Cardiac muscle cell (in vitro differentiated cells and primary cell): ENCODE results near the gene ITGB7. TPM values are rescaled to one million over a fixed set of nuclear protein-coding genes. Genes with fewer than 3 reads are reported as not detected.

Experiments
- DNase-seq, 2 donors: peaks; one replicate each; pipeline versions ENCODE4 v3.0.0 to v3.0.0-alpha.2; 2010 to 2017; ENCODE audit warnings: low read depth in 1 of 2, low spot score in 1 of 2
- H3K27ac ChIP-seq: fragments of 200-600 bp; sonication (generic); 2 replicates; pipeline ENCODE4 v1.5.1; 2016
- H3K27me3 ChIP-seq: fragments of 200-600 bp; sonication (generic); 2 replicates; pipeline ENCODE4 v1.6.0; 2016; ENCODE audit warnings: control low read depth
- H3K36me3 ChIP-seq: fragments of 200-600 bp; sonication (generic); 2 replicates; pipeline ENCODE4 v1.5.1; 2016; ENCODE audit warnings: control low read depth
- H3K4me1 ChIP-seq: fragments of 200-600 bp; sonication (generic); 2 replicates; pipeline ENCODE4 v1.8.1; 2017; ENCODE audit warnings: low read depth, mild to moderate bottlenecking, mixed run types
- H3K4me3 ChIP-seq: fragments of 200-600 bp; sonication (generic); 2 replicates; pipeline ENCODE4 v1.5.1; 2016; ENCODE audit warnings: mild to moderate bottlenecking
- H3K9me3 ChIP-seq: fragments of 200-600 bp; sonication (generic); 2 replicates; pipeline ENCODE4 v1.5.1; 2017; ENCODE audit warnings: low read depth, mild to moderate bottlenecking, control low read depth
- polyA plus RNA-seq: library from polyadenylated mRNA; unstranded; fragments of >200 nt; fragmentation: Nextera tagmentation; extraction: Ambion mirVana; gene quantifications from 2 replicates; pipeline ENCODE4 v1.2.1, GENCODE V29; 2016
- total RNA-seq: library from RNA; depleted of rRNA; stranded (reverse); fragments of >200 nt; gene quantifications from 2 replicates; pipeline ENCODE4 v1.2.3, GENCODE V29; 2016
- TF ChIP-seq, protein P1 (sequence below): IDR thresholded peaks from 2 replicates; pipeline ENCODE4 v1.5.1; 2012; ENCODE audit warnings: low read depth, mild to moderate bottlenecking, low read length

Gene ITGB7
- total and polyA plus RNA-seq, 2 experiments from 2014 or later = 0.55 to 1.1 TPM

DNA sequence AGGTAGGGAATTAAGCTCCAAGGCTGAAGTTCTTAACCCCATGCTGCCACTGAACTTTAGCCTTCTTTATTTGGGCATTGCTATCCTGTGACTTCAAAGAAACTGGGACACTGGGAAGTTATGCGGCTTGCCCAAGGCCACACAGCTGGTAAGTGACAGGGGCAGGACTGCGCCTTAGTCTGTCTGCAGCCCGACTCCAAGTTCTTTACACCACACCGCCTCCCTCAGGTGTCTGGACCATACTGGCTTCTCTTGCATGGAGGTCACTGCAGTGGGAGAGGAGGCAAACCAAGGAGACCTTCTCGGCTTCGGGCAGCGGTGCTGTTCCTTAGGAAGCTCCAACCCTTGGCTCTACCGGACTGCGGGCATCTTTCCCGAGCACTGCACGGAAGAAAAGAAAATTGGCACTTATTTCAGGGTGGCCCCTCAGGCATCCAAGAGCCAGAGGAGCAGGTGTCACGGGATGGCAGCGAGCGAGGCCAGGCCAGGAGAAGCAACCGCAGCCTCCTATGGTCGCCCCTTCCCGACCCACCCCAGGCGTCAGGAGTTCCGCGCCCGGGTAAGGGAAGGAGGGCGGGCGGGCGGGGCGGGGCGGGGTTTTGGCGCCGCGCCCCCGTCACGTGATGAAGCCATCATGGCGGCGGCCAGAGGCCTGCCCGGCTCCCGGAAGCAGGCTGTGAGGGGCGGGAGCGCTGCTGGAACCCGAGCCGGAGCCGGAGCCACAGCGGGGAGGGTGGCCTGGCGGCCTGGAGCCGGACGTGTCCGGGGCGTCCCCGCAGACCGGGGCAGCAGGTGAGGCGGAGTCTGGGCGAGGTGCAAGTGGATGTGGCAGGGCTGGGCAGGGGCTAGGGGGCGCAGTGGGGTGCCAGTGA, 44.7 kb upstream of the ITGB7 start:
- Histone ChIP-seq H3K36me3 (no peaks in the 10 kb centered on the region), H3K27me3 (no peaks in the 10 kb centered on the region), H3K27ac (peak overlapping the region; percentile 86), H3K4me3 (peak overlapping the region; percentile 59), H3K9me3 (no peaks in the 10 kb centered on the region), H3K4me1 (peaks cover 15% of the 10 kb centered on the region)
- DNase-seq = peak; percentile 78 to 92
- TF ChIP-seq, protein P1, sequence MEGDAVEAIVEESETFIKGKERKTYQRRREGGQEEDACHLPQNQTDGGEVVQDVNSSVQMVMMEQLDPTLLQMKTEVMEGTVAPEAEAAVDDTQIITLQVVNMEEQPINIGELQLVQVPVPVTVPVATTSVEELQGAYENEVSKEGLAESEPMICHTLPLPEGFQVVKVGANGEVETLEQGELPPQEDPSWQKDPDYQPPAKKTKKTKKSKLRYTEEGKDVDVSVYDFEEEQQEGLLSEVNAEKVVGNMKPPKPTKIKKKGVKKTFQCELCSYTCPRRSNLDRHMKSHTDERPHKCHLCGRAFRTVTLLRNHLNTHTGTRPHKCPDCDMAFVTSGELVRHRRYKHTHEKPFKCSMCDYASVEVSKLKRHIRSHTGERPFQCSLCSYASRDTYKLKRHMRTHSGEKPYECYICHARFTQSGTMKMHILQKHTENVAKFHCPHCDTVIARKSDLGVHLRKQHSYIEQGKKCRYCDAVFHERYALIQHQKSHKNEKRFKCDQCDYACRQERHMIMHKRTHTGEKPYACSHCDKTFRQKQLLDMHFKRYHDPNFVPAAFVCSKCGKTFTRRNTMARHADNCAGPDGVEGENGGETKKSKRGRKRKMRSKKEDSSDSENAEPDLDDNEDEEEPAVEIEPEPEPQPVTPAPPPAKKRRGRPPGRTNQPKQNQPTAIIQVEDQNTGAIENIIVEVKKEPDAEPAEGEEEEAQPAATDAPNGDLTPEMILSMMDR = peak; percentile 38

DNA sequence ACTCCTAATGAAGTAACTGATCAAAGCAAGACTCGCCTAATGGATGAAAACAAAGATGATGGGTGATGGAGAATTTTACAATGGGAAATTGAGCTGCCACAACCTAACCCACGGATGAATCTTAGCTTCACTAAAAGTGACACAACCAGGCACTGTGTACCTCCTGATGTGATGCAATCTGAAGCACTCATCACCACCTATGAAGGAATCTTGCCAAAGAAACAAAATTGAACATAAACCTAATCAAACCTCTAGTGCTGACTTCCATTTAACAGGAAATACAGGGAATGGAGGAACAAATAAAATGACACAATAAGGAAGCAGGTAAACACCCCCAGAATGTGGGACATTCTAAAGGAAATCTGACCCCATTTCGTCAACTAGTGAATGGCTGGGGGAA, 38.2 kb upstream of the ITGB7 start:
- no peak overlapping the region for H3K27ac ChIP-seq
- TF ChIP-seq, protein P1 = no peak
- no peak overlapping the region for H3K4me3 ChIP-seq
- peaks cover 14% of the 10 kb centered on the region for H3K4me1 ChIP-seq
- no peaks in the 10 kb centered on the region for H3K36me3 ChIP-seq
- no peak for DNase-seq
- H3K27me3 ChIP-seq = no peaks in the 10 kb centered on the region
- no peaks in the 10 kb centered on the region for H3K9me3 ChIP-seq

DNA sequence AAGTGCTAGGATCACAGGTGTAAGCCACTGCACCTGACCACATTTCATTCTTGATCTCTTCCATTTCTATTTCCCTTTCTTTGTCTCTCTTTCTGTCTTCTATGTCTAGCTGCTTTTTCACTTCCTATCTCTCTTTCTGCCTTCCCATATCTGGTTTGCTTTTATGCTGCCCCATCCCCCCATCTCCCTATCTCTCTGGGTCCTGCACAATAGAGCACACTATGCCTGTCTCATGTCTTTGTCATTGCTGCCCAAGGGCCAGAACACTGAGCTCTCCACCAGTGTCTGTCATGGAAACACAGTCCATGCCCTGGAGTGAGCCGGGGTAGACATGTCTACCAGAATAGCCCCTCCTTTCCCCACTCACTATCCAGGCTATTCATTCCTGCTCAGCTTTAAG, 37.3 kb upstream of the ITGB7 start:
- Histone ChIP-seq H3K27me3 (no peaks in the 10 kb centered on the region), H3K4me3 (no peak overlapping the region), H3K27ac (peak overlapping the region; percentile 59), H3K36me3 (no peaks in the 10 kb centered on the region), H3K4me1 (peaks cover 14% of the 10 kb centered on the region), H3K9me3 (no peaks in the 10 kb centered on the region)
- DNase-seq = peak in 1 of 2 donors; percentile 69
- TF ChIP-seq, protein P1 = no peak

DNA sequence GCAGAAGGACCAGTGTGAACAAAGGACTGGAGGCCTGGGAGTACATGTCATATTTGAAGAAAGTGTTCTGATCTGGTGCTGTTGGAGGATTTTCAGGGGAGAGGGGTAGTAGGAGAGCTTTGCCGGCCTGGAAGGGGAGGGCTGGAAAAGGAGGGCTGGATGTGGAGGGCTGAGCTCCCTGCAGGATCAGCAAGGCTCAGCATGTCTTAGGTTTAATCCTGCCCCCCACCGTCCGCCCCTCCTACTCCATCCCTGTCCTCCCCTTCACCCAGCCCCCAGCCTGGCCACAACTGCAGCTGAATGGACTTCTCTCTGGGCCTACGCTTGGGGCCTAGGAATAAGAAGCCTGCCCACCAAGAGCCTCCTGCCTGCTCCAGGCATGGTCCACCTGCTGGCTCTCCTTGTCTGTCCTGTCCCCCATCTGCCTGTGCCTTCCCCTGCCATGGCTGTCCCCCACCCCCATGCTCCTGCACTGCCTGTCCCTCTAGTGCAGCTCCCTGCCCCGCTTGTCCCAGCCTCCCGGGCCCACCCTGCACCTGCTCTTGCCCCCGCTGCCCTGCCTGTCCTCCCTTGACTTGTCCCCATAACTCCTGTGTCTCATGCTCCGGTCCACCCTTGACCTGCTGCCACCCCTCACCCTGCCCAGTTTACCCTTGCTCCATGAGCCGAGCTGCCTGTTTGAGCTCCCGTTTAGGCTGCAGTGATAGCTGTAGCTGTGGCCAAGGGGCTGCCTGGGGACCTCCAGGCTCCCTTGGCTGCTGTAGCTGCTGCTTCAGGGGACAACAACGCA, 34.8 kb upstream of the ITGB7 start:
- H3K4me1 ChIP-seq = peaks cover 14% of the 10 kb centered on the region
- DNase-seq = no peak
- H3K27me3 ChIP-seq = no peaks in the 10 kb centered on the region
- peak overlapping the region; percentile 75 for H3K27ac ChIP-seq
- TF ChIP-seq, protein P1 = no peak
- no peaks in the 10 kb centered on the region for H3K9me3 ChIP-seq
- H3K36me3 ChIP-seq = no peaks in the 10 kb centered on the region
- no peak overlapping the region for H3K4me3 ChIP-seq

DNA sequence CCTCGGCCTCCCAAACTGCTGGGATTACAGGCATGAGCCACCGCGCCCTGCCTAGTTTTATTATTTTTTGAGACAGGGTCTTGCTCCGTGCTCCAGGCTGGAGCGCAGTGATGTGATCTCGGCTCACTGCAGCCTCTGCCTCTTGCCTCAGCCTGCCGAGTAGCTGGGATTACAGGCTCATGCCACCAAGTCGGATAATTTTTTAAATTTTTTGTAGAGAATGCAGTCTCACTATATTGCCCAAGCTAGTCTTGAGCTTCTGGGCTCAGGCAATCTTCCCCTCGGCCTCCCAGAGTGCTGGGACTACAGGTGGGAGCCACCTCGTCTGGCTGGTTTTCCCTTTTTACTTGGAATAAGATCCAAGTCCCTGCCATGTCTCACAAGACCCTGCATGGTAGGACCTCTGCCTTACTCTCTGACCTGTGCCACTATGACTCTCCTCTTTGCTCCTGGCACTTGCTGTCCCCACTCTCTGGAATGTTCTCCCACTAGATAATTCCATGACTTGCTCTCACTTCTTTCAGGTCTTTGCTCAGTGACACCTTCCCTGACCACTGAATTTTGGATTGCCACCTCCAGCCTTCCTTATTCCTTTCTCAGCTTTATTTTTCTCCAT, 32.7 kb upstream of the ITGB7 start:
- no peaks in the 10 kb centered on the region for H3K9me3 ChIP-seq
- H3K27me3 ChIP-seq = no peaks in the 10 kb centered on the region
- DNase-seq = no peak
- peaks cover 14% of the 10 kb centered on the region for H3K4me1 ChIP-seq
- TF ChIP-seq, protein P1 = no peak
- H3K4me3 ChIP-seq = no peak overlapping the region
- no peak overlapping the region for H3K27ac ChIP-seq
- no peaks in the 10 kb centered on the region for H3K36me3 ChIP-seq
